K562 (cell line): Measurements from ENCODE around the gene INCENP. TPM values are rescaled to one million over a fixed set of nuclear protein-coding genes. Genes with fewer than 3 reads are reported as not detected.

Source experiments
- ATAC-seq: fragments of 200-7000 bp; cut with Tn5 transposase; 3 replicates; pipeline ENCODE4 v1.9.1; 2020; ENCODE audit warnings: moderate library complexity
- BruUV-seq: library from RNA; stranded (reverse); fragments of 400-500 nt; replicated peaks from 2 replicates; lab custom pipeline; 2021; lab: Mats Ljungman, UMichigan
- CTCF ChIA-PET: fragments of 300-600 bp; formaldehyde crosslinking; extraction: SDS; loops from one replicate; lab custom pipeline; 2021; ENCODE audit warnings: low intra/inter-chr PET ratio; lab: Yijun Ruan, JAX
- POLR2A ChIA-PET: fragments of 300-600, 350-650 bp; sonication (Branson Sonifier 250); formaldehyde crosslinking; extraction: SDS; loops from one replicate; lab custom pipeline; 2021; ENCODE audit warnings: antibody characterized with exemption, inconsistent platforms; lab: Yijun Ruan, JAX
- DNase-seq, 4 experiments: peaks; one replicate each; pipeline versions ENCODE4 v3.0.0 to v3.0.0-alpha.2; 2011 to 2018; ENCODE audit warnings: low spot score in 3 of 4, mixed read lengths in 3 of 4; ENCODE audit errors: extremely low read depth in 1 of 4
- FAIRE-seq: peaks from 2 replicates; lab custom pipeline; 2011; peaks lifted over from hg19 to GRCh38; lab: Jason Lieb, UNC
- H2AFZ ChIP-seq: 2 replicates; pipeline ENCODE4 v1.6.0; 2011; ENCODE audit warnings: low read depth, low read length, control low read depth, inconsistent platforms
- H3K27ac ChIP-seq: fragments of 200-600 bp; 3 replicates; pipeline ENCODE4 v1.8.0; 2011; ENCODE audit warnings: low read depth, mild to moderate bottlenecking, control low read depth, inconsistent platforms, low read length, moderate library complexity, mixed read lengths; ENCODE audit errors: extremely low read depth
- H3K27me3 ChIP-seq, 2 experiments: fragments of 300-600 bp in 1 of 2; 2 replicates in 1 of 2; 3 replicates in 1 of 2; pipeline versions ENCODE4 v1.6.0 to v1.8.0; 2011; ENCODE audit warnings: inconsistent platforms in 2 of 2, low read length in 2 of 2, mild to moderate bottlenecking in 1 of 2, mixed read lengths in 1 of 2, moderate library complexity in 1 of 2; ENCODE audit not compliant: control insufficient read depth in 2 of 2, insufficient read depth in 2 of 2
- H3K36me3 ChIP-seq: fragments of 300-600 bp; 3 replicates; pipeline ENCODE4 v1.8.0; 2011; ENCODE audit warnings: mild to moderate bottlenecking, low read length, inconsistent platforms; ENCODE audit not compliant: control insufficient read depth, insufficient read depth
- H3K4me1 ChIP-seq, 2 experiments: fragments of 200-600 bp in 1 of 2; replicated peaks in 1 of 2; 2 replicates in 1 of 2; 3 replicates in 1 of 2; pipeline versions ENCODE4 v1.5.1 to v1.8.0; 2011; ENCODE audit warnings: inconsistent platforms in 2 of 2, low read length in 2 of 2, mild to moderate bottlenecking in 1 of 2, mixed read lengths in 1 of 2, moderate library complexity in 1 of 2; ENCODE audit not compliant: control insufficient read depth in 2 of 2, insufficient read depth in 2 of 2
- H3K4me2 ChIP-seq: 2 replicates; pipeline ENCODE4 v1.6.1; 2011; ENCODE audit warnings: low read length, control low read depth, inconsistent platforms, mixed read lengths; ENCODE audit not compliant: insufficient read depth
- H3K4me3 ChIP-seq: fragments of 200-600 bp; sonication (generic), shearing (Covaris generic); 2 replicates; pipeline ENCODE4 v1.5.1; 2016; ENCODE audit warnings: control low read depth, inconsistent platforms
- H3K79me2 ChIP-seq: fragments of 200-600 bp; 3 replicates; pipeline ENCODE4 v1.8.0; 2011; ENCODE audit warnings: low read length, inconsistent platforms; ENCODE audit not compliant: control insufficient read depth, insufficient read depth
- H3K9ac ChIP-seq, 2 experiments: 2 replicates each; pipeline versions ENCODE4 v1.6.0 to v1.6.1; 2011; ENCODE audit warnings: low read depth in 2 of 2, low read length in 2 of 2, control low read depth in 1 of 2, inconsistent platforms in 1 of 2, mild to moderate bottlenecking in 1 of 2, mixed read lengths in 1 of 2; ENCODE audit not compliant: insufficient read depth in 1 of 2
- H3K9me1 ChIP-seq: one replicate; pipeline ENCODE4 v1.6.0; 2011; ENCODE audit warnings: inconsistent platforms, mild to moderate bottlenecking, low read length, moderate library complexity; ENCODE audit not compliant: control insufficient read depth, insufficient read depth
- H3K9me3 ChIP-seq: replicated peaks from 2 replicates; pipeline ENCODE4 v1.5.1; 2011; ENCODE audit warnings: low read depth, low read length, inconsistent platforms; ENCODE audit not compliant: control insufficient read depth, insufficient read depth
- H4K20me1 ChIP-seq: replicated peaks from 2 replicates; pipeline ENCODE4 v1.6.1; 2011; ENCODE audit warnings: low read length, inconsistent platforms, mixed read lengths; ENCODE audit not compliant: control insufficient read depth, insufficient read depth
- CREB1 ChIP-seq, 2 experiments: sonication (generic) in 1 of 2; formaldehyde crosslinking in 1 of 2; IDR thresholded peaks; 2 replicates each; pipeline versions ENCODE4 v1.6.1 to v1.8.0; 2012 to 2022; ENCODE audit warnings: inconsistent platforms in 1 of 2, mild to moderate bottlenecking in 1 of 2, missing genetic modification reagents in 1 of 2, moderate library complexity in 1 of 2
- EHMT2 ChIP-seq: fragments of 450-650 bp; IDR thresholded peaks from 2 replicates; pipeline ENCODE4 v1.6.1; 2018; ENCODE audit warnings: antibody characterized with exemption
- MIER1 ChIP-seq: fragments of 450-650 bp; IDR thresholded peaks from 2 replicates; pipeline ENCODE4 v1.6.1; 2016; ENCODE audit warnings: antibody characterized with exemption, mild to moderate bottlenecking, low read depth
- SLC30A9 ChIP-seq: fragments of 250-450 bp; sonication (Bioruptor Pico); IDR thresholded peaks from 2 replicates; pipeline ENCODE4 v1.8.0; 2022; ENCODE audit warnings: mild to moderate bottlenecking, moderate library complexity
- TEAD1 ChIP-seq, 2 experiments: fragments of 450-650 bp in 1 of 2; sonication (generic) in 1 of 2; formaldehyde crosslinking; IDR thresholded peaks; 2 replicates each; pipeline versions ENCODE4 v1.4.0 to v1.8.0; 2020 to 2022; ENCODE audit warnings: mild to moderate bottlenecking in 2 of 2, missing genetic modification reagents in 1 of 2
- TEAD2 ChIP-seq: fragments of 450-650 bp; IDR thresholded peaks from 2 replicates; pipeline ENCODE4 v1.6.1; 2016; ENCODE audit warnings: missing genetic modification characterization, control low read depth, missing compliant biosample characterization
- TEAD4 ChIP-seq, 2 experiments: sonication (generic) in 1 of 2; formaldehyde crosslinking in 1 of 2; IDR thresholded peaks; 2 replicates each; pipeline versions ENCODE4 v1.6.1 to v1.8.0; 2012 to 2022; ENCODE audit warnings: borderline replicate concordance in 1 of 2, inconsistent platforms in 1 of 2, low read length in 1 of 2, mild to moderate bottlenecking in 1 of 2, missing genetic modification reagents in 1 of 2
- ZNF24 ChIP-seq: fragments of 450-650 bp; IDR thresholded peaks from 2 replicates; pipeline ENCODE4 v1.6.1; 2016
- WGBS: fragments of 100-300 bp; shearing (Covaris generic); methylation state at CpG from one replicate; pipeline ENCODE4 v1.1.6; 2016; ENCODE audit warnings: low coverage, mixed read lengths; ENCODE audit not compliant: insufficient coverage; ENCODE audit errors: missing lambda C conversion rate; 5-methylcytosine and 5-hydroxymethylcytosine counted together
- in situ Hi-C: fragments of 300-500 bp; cut with MboI; formaldehyde crosslinking; loops from 4 replicates; pipeline ENCODE4 v1.15.0; 2018; ENCODE audit warnings: inconsistent platforms, mixed read lengths
- intact Hi-C: fragments of 100-400 bp; cut with micrococcal nuclease; formaldehyde crosslinking; loops from 2 replicates; pipeline ENCODE4 v1.14.2; 2022
- polyA plus RNA-seq, 8 experiments: library from polyadenylated mRNA; depleted of rRNA in 4 of 8; stranded (reverse) in 5 of 8; unstranded in 3 of 8; fragments of >200 nt; fragmentation: Nextera tagmentation in 2 of 8; fragmentation: Illumina TruSeq in 1 of 8; extraction: Ambion mirVana in 2 of 8; extraction: Trizol in 1 of 8; gene quantifications; 2 replicates each; pipeline versions ENCODE4 v1.2.1 to v1.2.3, GENCODE V29; 2011 to 2014; ENCODE audit warnings: inconsistent platforms in 1 of 8, missing spikeins in 1 of 8
- total RNA-seq, 7 experiments: library from RNA; depleted of rRNA in 6 of 7; stranded (reverse); fragments of >200 nt in 6 of 7; fragmentation: Illumina TruSeq in 2 of 7; extraction: Trizol in 2 of 7; gene quantifications; 2 replicates each; pipeline versions ENCODE4 v1.2.1 to v1.2.3, GENCODE V29; 2011 to 2021; ENCODE audit warnings: low replicate concordance in 1 of 7
- TF ChIP-seq, protein P1 (sequence below), 2 experiments: fragments of 450-650 bp; formaldehyde crosslinking in 1 of 2; IDR thresholded peaks; 2 replicates each; pipeline versions ENCODE4 v1.4.0 to v1.6.1; 2014 to 2020; ENCODE audit warnings: mild to moderate bottlenecking in 2 of 2, borderline replicate concordance in 1 of 2, low read depth in 1 of 2

Gene INCENP
- total and polyA plus RNA-seq, 9 of the 15 experiments (the other 6 are each of a cell fraction or from before 2014, with no cell fraction given): 1.1 to 97.9 (median 28.2) TPM

DNA sequence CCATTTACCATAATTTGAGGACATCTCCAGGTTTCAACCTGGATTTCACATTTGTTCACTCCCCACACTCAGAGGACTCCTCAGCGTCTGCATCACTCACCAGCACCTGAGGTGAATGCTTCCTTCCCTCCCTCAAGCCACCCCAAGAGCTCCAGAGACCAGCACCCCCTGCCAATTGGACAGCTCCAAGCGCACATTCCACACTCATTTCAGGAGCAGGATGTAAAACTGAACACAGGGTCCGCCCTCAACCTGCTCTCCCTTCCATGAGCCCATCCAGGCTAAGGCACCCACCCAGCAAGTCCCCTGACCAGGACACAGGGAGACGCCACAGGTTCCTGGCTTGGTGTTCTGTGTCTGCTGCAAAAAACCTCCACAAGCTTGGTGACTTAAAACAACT, 70.1 kb downstream of the INCENP start:
- 0 out of 2 replicates have a peak, but pooled peaks cover 4% of the 10 kb centered on the region for H4K20me1 ChIP-seq
- no peaks in the 10 kb centered on the region for H3K36me3 ChIP-seq
- TF ChIP-seq CREB1 (IDR thresholded peaks at IDR 0.05) (no peak), CREB1 (CRISPR knock-in tag; IDR thresholded peaks at IDR 0.05) (no peak), SLC30A9 (CRISPR knock-in tag) (no peak), EHMT2 (peak; percentile 93), MIER1 (peak; percentile 89), ZNF24 (no peak), TEAD1 (CRISPR knock-in tag; IDR thresholded peaks at IDR 0.05) (peak in 1 of 2 experiments; percentile 81; a peak in 1 of 4 replicates), TEAD4 (IDR thresholded peaks at IDR 0.05; ENCODE audit: low read length) (peak; percentile 76), TEAD4 (CRISPR knock-in tag; IDR thresholded peaks at IDR 0.05; ENCODE audit: borderline replicate concordance) (peak; percentile 79; the same call in 1 of the 2 replicates), TEAD2 (tag) (0 out of 2 replicates have a peak, but pooled peaks have one; percentile 52)
- TF ChIP-seq, protein P1, sequence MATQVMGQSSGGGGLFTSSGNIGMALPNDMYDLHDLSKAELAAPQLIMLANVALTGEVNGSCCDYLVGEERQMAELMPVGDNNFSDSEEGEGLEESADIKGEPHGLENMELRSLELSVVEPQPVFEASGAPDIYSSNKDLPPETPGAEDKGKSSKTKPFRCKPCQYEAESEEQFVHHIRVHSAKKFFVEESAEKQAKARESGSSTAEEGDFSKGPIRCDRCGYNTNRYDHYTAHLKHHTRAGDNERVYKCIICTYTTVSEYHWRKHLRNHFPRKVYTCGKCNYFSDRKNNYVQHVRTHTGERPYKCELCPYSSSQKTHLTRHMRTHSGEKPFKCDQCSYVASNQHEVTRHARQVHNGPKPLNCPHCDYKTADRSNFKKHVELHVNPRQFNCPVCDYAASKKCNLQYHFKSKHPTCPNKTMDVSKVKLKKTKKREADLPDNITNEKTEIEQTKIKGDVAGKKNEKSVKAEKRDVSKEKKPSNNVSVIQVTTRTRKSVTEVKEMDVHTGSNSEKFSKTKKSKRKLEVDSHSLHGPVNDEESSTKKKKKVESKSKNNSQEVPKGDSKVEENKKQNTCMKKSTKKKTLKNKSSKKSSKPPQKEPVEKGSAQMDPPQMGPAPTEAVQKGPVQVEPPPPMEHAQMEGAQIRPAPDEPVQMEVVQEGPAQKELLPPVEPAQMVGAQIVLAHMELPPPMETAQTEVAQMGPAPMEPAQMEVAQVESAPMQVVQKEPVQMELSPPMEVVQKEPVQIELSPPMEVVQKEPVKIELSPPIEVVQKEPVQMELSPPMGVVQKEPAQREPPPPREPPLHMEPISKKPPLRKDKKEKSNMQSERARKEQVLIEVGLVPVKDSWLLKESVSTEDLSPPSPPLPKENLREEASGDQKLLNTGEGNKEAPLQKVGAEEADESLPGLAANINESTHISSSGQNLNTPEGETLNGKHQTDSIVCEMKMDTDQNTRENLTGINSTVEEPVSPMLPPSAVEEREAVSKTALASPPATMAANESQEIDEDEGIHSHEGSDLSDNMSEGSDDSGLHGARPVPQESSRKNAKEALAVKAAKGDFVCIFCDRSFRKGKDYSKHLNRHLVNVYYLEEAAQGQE (IDR thresholded peaks at IDR 0.05; ENCODE audit: borderline replicate concordance): peak; percentile 95
- TF ChIP-seq, protein P1 (CRISPR knock-in tag; IDR thresholded peaks at IDR 0.05; ENCODE audit: low read depth): peak; percentile 80
- no peak for FAIRE-seq
- ChIA-PET POLR2A (interaction anchor here (0.7 kb wide), 1 partner anchor 11 kb away, joined by 3 read pairs; no protein-coding TSS in a partner anchor), CTCF (no interaction called here)
- intact Hi-C loops (no loop called here), in situ Hi-C loops (no loop called here)
- no TSS peak for BruUV-seq
- H3K9me1 ChIP-seq: no peaks in the 10 kb centered on the region
- no peak overlapping the region for H3K27ac ChIP-seq
- ATAC-seq: peak; percentile 51; the same call in 1 of the 3 replicates
- no peak overlapping the region for H3K9ac ChIP-seq
- no peaks in the 10 kb centered on the region for H3K79me2 ChIP-seq
- no peaks in the 10 kb centered on the region for H3K9me3 ChIP-seq
- peaks cover 21 to 52% of the 10 kb centered on the region in 2 experiments for H3K27me3 ChIP-seq
- H3K4me2 ChIP-seq: no peak overlapping the region
- H3K4me3 ChIP-seq: no peak overlapping the region
- H3K4me1 ChIP-seq: no peaks in the 10 kb centered on the region; a peak in 1 of 5 replicates
- DNase-seq: peak in 3 of 4 experiments; percentile 13 to 32 (median 24)
- H2AFZ ChIP-seq: no peak overlapping the region
- 0% methylated on average over 4 of the region's 4 CpGs for WGBS
